K562 (cell line): ENCODE data around the gene IPO13. TPM values are rescaled to one million over a fixed set of nuclear protein-coding genes. Genes with fewer than 3 reads are reported as not detected.
A peak's percentile ranks its signal among the peaks of the same experiment; 100 is the strongest.

Experiments used
- ATAC-seq: fragments of 200-7000 bp; cut with Tn5 transposase; 3 replicates; pipeline ENCODE4 v1.9.1; 2020; ENCODE audit warnings: moderate library complexity
- BruUV-seq: library from RNA; stranded (reverse); fragments of 400-500 nt; replicated peaks from 2 replicates; lab custom pipeline; 2021; lab: Mats Ljungman, UMichigan
- CTCF ChIA-PET: fragments of 300-600 bp; formaldehyde crosslinking; extraction: SDS; loops from one replicate; lab custom pipeline; 2021; ENCODE audit warnings: low intra/inter-chr PET ratio; lab: Yijun Ruan, JAX
- POLR2A ChIA-PET: fragments of 300-600, 350-650 bp; sonication (Branson Sonifier 250); formaldehyde crosslinking; extraction: SDS; loops from one replicate; lab custom pipeline; 2021; ENCODE audit warnings: antibody characterized with exemption, inconsistent platforms; lab: Yijun Ruan, JAX
- DNase-seq, 4 experiments: peaks; one replicate each; pipeline versions ENCODE4 v3.0.0 to v3.0.0-alpha.2; 2011 to 2018; ENCODE audit warnings: low spot score in 3 of 4, mixed read lengths in 3 of 4; ENCODE audit errors: extremely low read depth in 1 of 4
- FAIRE-seq: peaks from 2 replicates; lab custom pipeline; 2011; peaks lifted over from hg19 to GRCh38; lab: Jason Lieb, UNC
- H2AFZ ChIP-seq: 2 replicates; pipeline ENCODE4 v1.6.0; 2011; ENCODE audit warnings: low read depth, low read length, control low read depth, inconsistent platforms
- H3K27ac ChIP-seq: fragments of 200-600 bp; 3 replicates; pipeline ENCODE4 v1.8.0; 2011; ENCODE audit warnings: low read depth, mild to moderate bottlenecking, control low read depth, inconsistent platforms, low read length, moderate library complexity, mixed read lengths; ENCODE audit errors: extremely low read depth
- H3K27me3 ChIP-seq, 2 experiments: fragments of 300-600 bp in 1 of 2; 2 replicates in 1 of 2; 3 replicates in 1 of 2; pipeline versions ENCODE4 v1.6.0 to v1.8.0; 2011; ENCODE audit warnings: inconsistent platforms in 2 of 2, low read length in 2 of 2, mild to moderate bottlenecking in 1 of 2, mixed read lengths in 1 of 2, moderate library complexity in 1 of 2; ENCODE audit not compliant: control insufficient read depth in 2 of 2, insufficient read depth in 2 of 2
- H3K36me3 ChIP-seq: fragments of 300-600 bp; 3 replicates; pipeline ENCODE4 v1.8.0; 2011; ENCODE audit warnings: mild to moderate bottlenecking, low read length, inconsistent platforms; ENCODE audit not compliant: control insufficient read depth, insufficient read depth
- H3K4me1 ChIP-seq, 2 experiments: fragments of 200-600 bp in 1 of 2; replicated peaks in 1 of 2; 2 replicates in 1 of 2; 3 replicates in 1 of 2; pipeline versions ENCODE4 v1.5.1 to v1.8.0; 2011; ENCODE audit warnings: inconsistent platforms in 2 of 2, low read length in 2 of 2, mild to moderate bottlenecking in 1 of 2, mixed read lengths in 1 of 2, moderate library complexity in 1 of 2; ENCODE audit not compliant: control insufficient read depth in 2 of 2, insufficient read depth in 2 of 2
- H3K4me2 ChIP-seq: 2 replicates; pipeline ENCODE4 v1.6.1; 2011; ENCODE audit warnings: low read length, control low read depth, inconsistent platforms, mixed read lengths; ENCODE audit not compliant: insufficient read depth
- H3K4me3 ChIP-seq: fragments of 200-600 bp; sonication (generic), shearing (Covaris generic); 2 replicates; pipeline ENCODE4 v1.5.1; 2016; ENCODE audit warnings: control low read depth, inconsistent platforms
- H3K79me2 ChIP-seq: fragments of 200-600 bp; 3 replicates; pipeline ENCODE4 v1.8.0; 2011; ENCODE audit warnings: low read length, inconsistent platforms; ENCODE audit not compliant: control insufficient read depth, insufficient read depth
- H3K9ac ChIP-seq, 2 experiments: 2 replicates each; pipeline versions ENCODE4 v1.6.0 to v1.6.1; 2011; ENCODE audit warnings: low read depth in 2 of 2, low read length in 2 of 2, control low read depth in 1 of 2, inconsistent platforms in 1 of 2, mild to moderate bottlenecking in 1 of 2, mixed read lengths in 1 of 2; ENCODE audit not compliant: insufficient read depth in 1 of 2
- H3K9me1 ChIP-seq: one replicate; pipeline ENCODE4 v1.6.0; 2011; ENCODE audit warnings: inconsistent platforms, mild to moderate bottlenecking, low read length, moderate library complexity; ENCODE audit not compliant: control insufficient read depth, insufficient read depth
- H3K9me3 ChIP-seq: replicated peaks from 2 replicates; pipeline ENCODE4 v1.5.1; 2011; ENCODE audit warnings: low read depth, low read length, inconsistent platforms; ENCODE audit not compliant: control insufficient read depth, insufficient read depth
- H4K20me1 ChIP-seq: replicated peaks from 2 replicates; pipeline ENCODE4 v1.6.1; 2011; ENCODE audit warnings: low read length, inconsistent platforms, mixed read lengths; ENCODE audit not compliant: control insufficient read depth, insufficient read depth
- ARID1B ChIP-seq: fragments of 450-650 bp; IDR thresholded peaks from 2 replicates; pipeline ENCODE4 v1.6.1; 2016; ENCODE audit warnings: antibody characterized with exemption, mild to moderate bottlenecking, inconsistent platforms
- ATF3 ChIP-seq, 2 experiments: fragments of 450-650 bp in 1 of 2; sonication (generic) in 1 of 2; formaldehyde crosslinking in 1 of 2; IDR thresholded peaks in 1 of 2; conservative IDR thresholded peaks in 1 of 2; 2 replicates each; pipeline versions ENCODE4 v1.6.1 to v1.8.1; 2016 to 2023; ENCODE audit warnings: mild to moderate bottlenecking in 2 of 2, moderate library complexity in 2 of 2, inconsistent platforms in 1 of 2, missing genetic modification reagents in 1 of 2
- CTCF ChIP-seq, 3 experiments: IDR thresholded peaks in 2 of 3; conservative IDR thresholded peaks in 1 of 3; 2 replicates each; pipeline ENCODE4 v1.5.1; 2011 to 2012; ENCODE audit warnings: low read length in 3 of 3, mild to moderate bottlenecking in 3 of 3, control low read depth in 2 of 3, improper control_type of control experiment in 1 of 3, inconsistent platforms in 1 of 3, low read depth in 1 of 3, mixed read lengths in 1 of 3, moderate library complexity in 1 of 3; ENCODE audit not compliant: insufficient read depth in 2 of 3
- EWSR1 ChIP-seq: fragments of 450-650 bp; IDR thresholded peaks from 2 replicates; pipeline ENCODE4 v1.6.1; 2018; ENCODE audit warnings: borderline replicate concordance, mild to moderate bottlenecking, low read depth, moderate library complexity; ENCODE audit not compliant: partially characterized antibody
- GABPA ChIP-seq: fragments of 200-800 bp; sonication (Bioruptor generic); conservative IDR thresholded peaks from 2 replicates; pipeline ENCODE4 v1.6.1; 2016; ENCODE audit warnings: low read depth, missing genetic modification characterization, missing compliant biosample characterization
- MED1 ChIP-seq: sonication (generic); formaldehyde crosslinking; IDR thresholded peaks from 2 replicates; pipeline ENCODE4 v1.8.1; 2023; ENCODE audit warnings: missing genetic modification reagents, borderline replicate concordance
- NFE2 ChIP-seq: IDR thresholded peaks from 2 replicates; pipeline ENCODE4 v1.6.1; 2014; ENCODE audit warnings: antibody characterized with exemption, low read depth
- POLR2G ChIP-seq: fragments of 200-400 bp; formaldehyde crosslinking; IDR thresholded peaks from 2 replicates; pipeline ENCODE4 v1.6.1; 2017; ENCODE audit warnings: low read depth, mild to moderate bottlenecking, antibody characterized with exemption, low read length, moderate library complexity
- SAFB ChIP-seq: fragments of 200-400 bp; formaldehyde crosslinking; IDR thresholded peaks from 2 replicates; pipeline ENCODE4 v1.6.1; 2017; ENCODE audit warnings: low read depth, low read length, borderline replicate concordance
- SRF ChIP-seq, 2 experiments: fragments of 250-450, 450-650 bp in 1 of 2; sonication (Bioruptor Pico) in 1 of 2; sonication (generic) in 1 of 2; formaldehyde crosslinking; IDR thresholded peaks; 2 replicates each; pipeline versions ENCODE4 v1.5.0 to v1.5.1; 2020 to 2022; ENCODE audit warnings: mild to moderate bottlenecking in 1 of 2, missing genetic modification reagents in 1 of 2
- ZBTB49 ChIP-seq: sonication (generic); formaldehyde crosslinking; IDR thresholded peaks from 2 replicates; pipeline ENCODE4 v1.8.0; 2022; ENCODE audit warnings: missing genetic modification reagents, mild to moderate bottlenecking, borderline replicate concordance
- ZBTB7A ChIP-seq: IDR thresholded peaks from 2 replicates; pipeline ENCODE4 v1.6.1; 2011; ENCODE audit warnings: low read depth, mild to moderate bottlenecking, low read length, moderate library complexity, borderline replicate concordance; ENCODE audit not compliant: control insufficient read depth
- ZKSCAN8 ChIP-seq: fragments of 200-800 bp; sonication (Bioruptor generic); IDR thresholded peaks from 2 replicates; pipeline ENCODE4 v1.6.1; 2016; ENCODE audit warnings: missing genetic modification characterization, missing compliant biosample characterization
- WGBS: fragments of 100-300 bp; shearing (Covaris generic); methylation state at CpG from one replicate; pipeline ENCODE4 v1.1.6; 2016; ENCODE audit warnings: low coverage, mixed read lengths; ENCODE audit not compliant: insufficient coverage; ENCODE audit errors: missing lambda C conversion rate; 5-methylcytosine and 5-hydroxymethylcytosine counted together
- in situ Hi-C: fragments of 300-500 bp; cut with MboI; formaldehyde crosslinking; loops from 4 replicates; pipeline ENCODE4 v1.15.0; 2018; ENCODE audit warnings: inconsistent platforms, mixed read lengths
- intact Hi-C: fragments of 100-400 bp; cut with micrococcal nuclease; formaldehyde crosslinking; loops from 2 replicates; pipeline ENCODE4 v1.14.2; 2022
- polyA plus RNA-seq, 8 experiments: library from polyadenylated mRNA; depleted of rRNA in 4 of 8; stranded (reverse) in 5 of 8; unstranded in 3 of 8; fragments of >200 nt; fragmentation: Nextera tagmentation in 2 of 8; fragmentation: Illumina TruSeq in 1 of 8; extraction: Ambion mirVana in 2 of 8; extraction: Trizol in 1 of 8; gene quantifications; 2 replicates each; pipeline versions ENCODE4 v1.2.1 to v1.2.3, GENCODE V29; 2011 to 2014; ENCODE audit warnings: inconsistent platforms in 1 of 8, missing spikeins in 1 of 8
- total RNA-seq, 7 experiments: library from RNA; depleted of rRNA in 6 of 7; stranded (reverse); fragments of >200 nt in 6 of 7; fragmentation: Illumina TruSeq in 2 of 7; extraction: Trizol in 2 of 7; gene quantifications; 2 replicates each; pipeline versions ENCODE4 v1.2.1 to v1.2.3, GENCODE V29; 2011 to 2021; ENCODE audit warnings: low replicate concordance in 1 of 7

IPO13 gene
- total and polyA plus RNA-seq, 9 of the 15 experiments (the other 6 are each of a cell fraction or from before 2014, with no cell fraction given) = 7.0 to 30.8 (median 16.2) TPM

GRCh38 chr1:44002606-44003157 is 55.9 kb downstream of the IPO13 start (continued):
- no peak for TF ChIP-seq GABPA
- TF ChIP-seq ZKSCAN8 = no peak
- peak; percentile 20 to 50 (median 48); a peak in 4 of 6 replicates for TF ChIP-seq CTCF (IDR thresholded peaks at IDR 0.05 in 2 of 3, conservative IDR thresholded peaks at IDR 0.05 in 1 of 3; ENCODE audit: insufficient read depth in 2 of 3, low read depth in 1 of 3, low read length in 3 of 3)
- TF ChIP-seq ZBTB7A = peak; percentile 87
- no peak for TF ChIP-seq ATF3 (IDR thresholded peaks at IDR 0.05)
- no peak for TF ChIP-seq ATF3 (CRISPR knock-in tag; conservative IDR thresholded peaks at IDR 0.05)

GRCh38 chr1:44008259-44008658 is 61.5 kb downstream of the IPO13 start:
- no peak for TF ChIP-seq SAFB
- no peak for TF ChIP-seq SRF (CRISPR knock-in tag; IDR thresholded peaks at IDR 0.05)
- TF ChIP-seq NFE2 = no peak
- 0 out of 2 replicates have a peak, but pooled peaks have one; percentile 34 for TF ChIP-seq POLR2G
- TF ChIP-seq MED1 (CRISPR knock-in tag) = no peak
- no peak for TF ChIP-seq ZBTB49 (CRISPR knock-in tag)
- no peak for TF ChIP-seq ARID1B
- TF ChIP-seq EWSR1 = no peak
- 75% methylated on average over 12 of the region's 12 CpGs for WGBS
- POLR2A ChIA-PET = interaction anchor here (2.6 kb wide), 1 partner anchor 27 kb away, joined by 17 read pairs; no protein-coding TSS in a partner anchor
- BruUV-seq = no TSS peak
- Histone ChIP-seq H3K4me2 (no peak overlapping the region), H3K9ac (no peak overlapping the region; a peak in 1 of 4 replicates), H3K79me2 (no peaks in the 10 kb centered on the region), H3K4me3 (no peak overlapping the region), H3K27ac (no peak overlapping the region), H3K4me1 (peaks cover 0 to 27% of the 10 kb centered on the region in 2 experiments; a peak in 2 of 5 replicates), H3K9me3 (no peaks in the 10 kb centered on the region), H3K9me1 (no peaks in the 10 kb centered on the region), H3K36me3 (peaks cover 3% of the 10 kb centered on the region; the same call in 1 of the 3 replicates), H2AFZ (no peak overlapping the region), H3K27me3 (no peaks in the 10 kb centered on the region), H4K20me1 (no peaks in the 10 kb centered on the region; the same call in 1 of the 2 replicates)
- DNase-seq (no peak), ATAC-seq (no peak), FAIRE-seq (no peak)
- intact Hi-C loops (no loop called here), in situ Hi-C loops (loop anchor here (5.0 kb wide), 1 partner anchor 34 kb away; no protein-coding TSS in a partner anchor)
- CTCF ChIA-PET = interaction anchor here (0.7 kb wide), 1 partner anchor 286 kb away, joined by 4 read pairs; no protein-coding TSS in a partner anchor
